Activated CD8-positive, alpha-beta memory T cell treated with anti-CD3 and anti-CD28 coated beads, Interleukin-2, amount 10 ng/mL, durations not matched to agents 7 days and 5 days (primary cell): ENCODE measurements around the gene HNRNPLL. TPM values are rescaled to one million over a fixed set of nuclear protein-coding genes. Genes with fewer than 3 reads are reported as not detected.

Experiments used
- ATAC-seq: fragments of 150-1000 bp; cut with Tn5 transposase; one replicate; pipeline ENCODE4 v1.10.0; 2021; ENCODE audit warnings: moderate library complexity
- CTCF ChIA-PET: fragments of 350-600 bp; sonication (Branson Sonifier 250); formaldehyde crosslinking; loops from one replicate; lab custom pipeline; 2021; ENCODE audit warnings: antibody characterized with exemption; lab: Charles Lee
- DNase-seq: peaks from one replicate; pipeline ENCODE4 v3.0.0-alpha.2; 2020
- H3K27ac Mint-ChIP-seq: one replicate; pipeline ENCODE4 v1.8.0; 2021; ENCODE audit warnings: mild to moderate bottlenecking, mixed read lengths
- H3K27me3 Mint-ChIP-seq: one replicate; pipeline ENCODE4 v1.8.0; 2021; ENCODE audit warnings: mixed read lengths
- H3K36me3 Mint-ChIP-seq: one replicate; pipeline ENCODE4 v1.8.0; 2021; ENCODE audit warnings: mild to moderate bottlenecking, mixed read lengths
- H3K4me1 Mint-ChIP-seq: one replicate; pipeline ENCODE4 v1.8.0; 2021; ENCODE audit warnings: mixed read lengths
- H3K4me3 Mint-ChIP-seq: one replicate; pipeline ENCODE4 v1.8.0; 2021; ENCODE audit warnings: mild to moderate bottlenecking, moderate library complexity, mixed read lengths
- H3K9me3 Mint-ChIP-seq: one replicate; pipeline ENCODE4 v1.8.0; 2022; ENCODE audit warnings: low read depth, mixed read lengths
- total RNA-seq, 2 experiments: library from RNA; stranded (reverse); gene quantifications; one replicate each; pipeline ENCODE4 v1.2.3, GENCODE V29; 2021

Gene HNRNPLL
- total RNA-seq, 2 experiments from 2014 or later = 88.8 to 106 TPM

GRCh38 chr2:38528008-38528442 is 74.7 kb downstream of the HNRNPLL start:
- H3K36me3 Mint-ChIP-seq = no peaks in the 10 kb centered on the region
- CTCF ChIA-PET = interaction anchor here (0.6 to 0.9 kb wide), 3 partner anchors 20 to 633 kb away, joined by 3 to 5 read pairs (median 3); no protein-coding TSS in a partner anchor
- peaks cover 7% of the 10 kb centered on the region for H3K4me1 Mint-ChIP-seq
- H3K9me3 Mint-ChIP-seq = no peaks in the 10 kb centered on the region
- H3K27ac Mint-ChIP-seq = no peak overlapping the region
- peak; percentile 71 for ATAC-seq
- peak overlapping the region; percentile 49 for H3K4me3 Mint-ChIP-seq
- DNase-seq = peak; percentile 66
- peaks cover 34% of the 10 kb centered on the region for H3K27me3 Mint-ChIP-seq

DNA sequence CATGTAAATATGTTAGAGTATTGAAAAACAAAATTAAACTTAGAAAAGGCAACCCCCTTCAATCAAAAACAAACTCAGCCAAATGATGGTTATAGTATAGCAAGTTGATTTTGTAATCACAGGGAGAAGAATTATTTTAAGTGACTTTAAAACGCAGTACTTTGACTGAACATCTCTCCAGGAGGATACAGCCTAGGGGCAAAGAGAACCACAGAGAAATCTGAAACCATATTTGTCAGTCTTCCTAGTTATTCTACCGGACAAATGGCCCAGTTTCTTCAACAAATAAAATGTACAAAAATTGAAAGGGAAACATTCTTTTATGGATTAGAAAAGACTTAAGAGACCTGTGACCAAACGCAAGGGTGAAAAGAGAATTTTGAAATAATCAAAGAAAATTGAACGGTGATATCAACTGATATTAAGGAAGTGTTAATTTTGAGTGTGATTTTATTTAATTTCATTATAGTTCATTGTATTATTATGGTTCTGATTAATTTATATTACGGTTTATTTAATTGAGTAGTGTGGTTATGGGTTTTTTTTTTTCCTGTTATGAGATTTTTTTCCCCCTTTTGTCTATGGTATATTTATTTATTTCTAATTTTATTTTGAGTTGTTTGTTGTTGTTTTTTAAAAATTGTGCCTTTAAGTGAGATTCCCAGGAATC is 75.3 kb downstream of the HNRNPLL start:
- CTCF ChIA-PET = interaction anchor here (0.7 to 0.9 kb wide), 2 partner anchors 20 to 52 kb away, joined by 3 to 5 read pairs; no protein-coding TSS in a partner anchor
- ATAC-seq (no peak), DNase-seq (no peak)
- Mint-ChIP-seq H3K4me1 (peaks cover 6% of the 10 kb centered on the region), H3K9me3 (no peaks in the 10 kb centered on the region), H3K27ac (no peak overlapping the region), H3K4me3 (peak overlapping the region; percentile 49), H3K36me3 (no peaks in the 10 kb centered on the region), H3K27me3 (peaks cover 34% of the 10 kb centered on the region)

DNA sequence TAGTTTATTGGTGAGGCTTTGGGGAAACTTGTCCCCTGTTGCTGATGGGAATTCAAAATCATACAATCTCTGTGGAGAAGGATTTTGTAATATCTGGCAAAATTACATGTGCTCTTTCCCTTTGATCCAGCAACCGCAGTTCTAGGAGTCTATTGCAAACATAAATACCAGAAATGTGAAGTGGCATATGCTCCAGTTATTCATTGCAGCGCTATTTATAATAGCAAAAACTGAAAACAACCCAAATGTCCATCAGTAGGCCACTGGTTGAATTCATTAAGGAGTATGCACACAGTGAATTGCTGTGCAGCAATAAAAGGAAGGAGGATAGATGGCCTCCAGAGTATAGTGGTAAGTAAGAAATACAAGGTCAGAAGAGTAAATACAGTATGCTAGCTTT is 76.5 kb downstream of the HNRNPLL start:
- no peak for DNase-seq
- Mint-ChIP-seq H3K4me1 (peaks cover 6% of the 10 kb centered on the region), H3K27me3 (peaks cover 34% of the 10 kb centered on the region), H3K9me3 (no peaks in the 10 kb centered on the region), H3K36me3 (no peaks in the 10 kb centered on the region), H3K27ac (no peak overlapping the region), H3K4me3 (no peak overlapping the region)
- CTCF ChIA-PET = interaction anchor here (3.1 kb wide), 1 partner anchor 10 kb away, joined by 8 read pairs; no protein-coding TSS in a partner anchor
- no peak for ATAC-seq

GRCh38 chr2:38524580-38524979 is 78.1 kb downstream of the HNRNPLL start:
- no peaks in the 10 kb centered on the region for H3K9me3 Mint-ChIP-seq
- no peak overlapping the region for H3K4me3 Mint-ChIP-seq
- no peak for DNase-seq
- ATAC-seq = no peak
- CTCF ChIA-PET = interaction anchor here (3.1 kb wide), 1 partner anchor 12 kb away, joined by 8 read pairs; no protein-coding TSS in a partner anchor
- peaks cover 31% of the 10 kb centered on the region for H3K27me3 Mint-ChIP-seq
- H3K27ac Mint-ChIP-seq = no peak overlapping the region
- H3K4me1 Mint-ChIP-seq = peaks cover 6% of the 10 kb centered on the region
- H3K36me3 Mint-ChIP-seq = no peaks in the 10 kb centered on the region

GRCh38 chr2:38523728-38524437 is 78.8 kb downstream of the HNRNPLL start:
- Mint-ChIP-seq H3K9me3 (no peaks in the 10 kb centered on the region), H3K4me1 (peaks cover 6% of the 10 kb centered on the region), H3K4me3 (no peak overlapping the region), H3K27me3 (peaks cover 31% of the 10 kb centered on the region), H3K27ac (no peak overlapping the region), H3K36me3 (no peaks in the 10 kb centered on the region)
- CTCF ChIA-PET = interaction anchor here (3.1 kb wide), 1 partner anchor 13 kb away, joined by 8 read pairs; no protein-coding TSS in a partner anchor
- DNase-seq = no peak
- ATAC-seq = no peak

DNA sequence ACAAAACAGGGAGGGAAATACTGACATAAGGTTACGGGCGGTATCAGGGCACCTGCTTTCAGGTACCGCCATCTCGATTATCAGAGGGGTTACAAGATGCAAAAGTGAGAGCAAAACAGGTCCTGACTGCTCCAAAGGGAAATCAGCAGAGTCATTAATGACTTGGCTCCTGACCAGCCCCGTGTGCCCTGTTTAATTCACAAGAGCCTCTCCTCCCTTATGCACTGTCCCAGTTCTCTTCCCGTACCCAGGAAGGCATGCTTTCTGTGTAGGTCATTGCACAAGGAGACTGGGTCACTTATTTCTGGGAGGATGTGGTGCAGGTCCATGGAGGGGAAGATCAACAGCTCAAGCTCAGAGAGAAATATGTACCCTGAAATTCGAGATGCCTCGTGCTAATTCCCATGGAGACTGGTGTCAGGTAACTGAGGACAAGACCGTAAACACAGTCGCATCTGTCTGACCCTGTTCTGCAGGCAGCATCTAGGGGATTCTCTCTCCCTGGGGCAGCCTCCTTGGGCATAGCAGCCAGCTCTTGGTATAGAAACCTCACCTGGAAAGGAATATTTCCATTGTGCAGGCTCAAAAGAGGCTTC is 79.9 kb downstream of the HNRNPLL start:
- Mint-ChIP-seq H3K9me3 (no peaks in the 10 kb centered on the region), H3K27ac (no peak overlapping the region), H3K4me1 (no peaks in the 10 kb centered on the region), H3K27me3 (peaks cover 28% of the 10 kb centered on the region), H3K4me3 (no peak overlapping the region), H3K36me3 (no peaks in the 10 kb centered on the region)
- DNase-seq = no peak
- ATAC-seq = no peak
- CTCF ChIA-PET = interaction anchor here (1.5 kb wide), 1 partner anchor 14 kb away, joined by 7 read pairs; no protein-coding TSS in a partner anchor

DNA sequence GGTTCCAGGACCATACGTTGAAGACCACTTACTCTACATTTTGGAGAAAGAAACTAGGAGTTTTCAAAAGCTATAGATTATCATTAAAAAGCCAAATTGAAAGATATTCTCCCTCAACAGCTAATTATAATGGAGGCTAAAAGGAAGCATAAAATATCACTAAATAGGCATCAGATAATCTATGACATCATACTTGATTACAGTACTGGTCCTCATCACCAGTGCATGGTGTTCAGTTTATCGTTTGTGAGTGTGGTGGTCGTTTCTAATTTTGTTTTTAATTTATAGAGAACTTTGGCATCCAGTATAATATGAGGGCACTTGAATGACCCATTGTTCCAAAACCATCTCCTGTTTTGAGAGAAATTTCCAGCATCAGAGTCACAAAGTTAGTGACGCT is 80.9 kb downstream of the HNRNPLL start:
- Mint-ChIP-seq H3K36me3 (no peaks in the 10 kb centered on the region), H3K27ac (no peak overlapping the region), H3K4me3 (no peak overlapping the region), H3K27me3 (peaks cover 27% of the 10 kb centered on the region), H3K4me1 (no peaks in the 10 kb centered on the region), H3K9me3 (no peaks in the 10 kb centered on the region)
- DNase-seq (no peak), ATAC-seq (no peak)
- CTCF ChIA-PET = interaction anchor here (0.9 to 1.5 kb wide), 2 partner anchors 13 to 157 kb away, joined by 3 to 7 read pairs; no protein-coding TSS in a partner anchor

DNA sequence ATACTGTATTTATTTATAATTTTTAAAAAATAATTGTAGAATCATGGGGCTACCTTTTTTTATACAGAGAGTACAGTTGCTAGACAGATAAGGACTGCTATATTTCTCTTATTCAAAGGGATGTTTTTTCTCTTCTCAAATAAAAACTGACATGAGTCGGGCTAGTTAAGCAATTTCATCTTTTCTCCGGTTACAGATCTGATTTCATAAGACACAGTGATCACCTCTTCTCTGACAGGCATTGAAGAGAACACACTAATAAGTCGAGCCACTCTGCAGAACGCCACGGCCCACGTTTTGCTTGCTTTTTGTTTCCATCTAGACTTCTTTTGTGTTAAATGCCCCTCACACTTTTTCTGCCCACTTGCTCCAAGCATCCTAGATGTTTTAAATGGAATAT is 85.4 kb downstream of the HNRNPLL start:
- H3K36me3 Mint-ChIP-seq = no peaks in the 10 kb centered on the region
- no peak overlapping the region for H3K27ac Mint-ChIP-seq
- H3K4me1 Mint-ChIP-seq = no peaks in the 10 kb centered on the region
- peaks cover 11% of the 10 kb centered on the region for H3K27me3 Mint-ChIP-seq
- CTCF ChIA-PET = no interaction called here
- H3K4me3 Mint-ChIP-seq = no peak overlapping the region
- no peaks in the 10 kb centered on the region for H3K9me3 Mint-ChIP-seq
- DNase-seq (no peak), ATAC-seq (no peak)

DNA sequence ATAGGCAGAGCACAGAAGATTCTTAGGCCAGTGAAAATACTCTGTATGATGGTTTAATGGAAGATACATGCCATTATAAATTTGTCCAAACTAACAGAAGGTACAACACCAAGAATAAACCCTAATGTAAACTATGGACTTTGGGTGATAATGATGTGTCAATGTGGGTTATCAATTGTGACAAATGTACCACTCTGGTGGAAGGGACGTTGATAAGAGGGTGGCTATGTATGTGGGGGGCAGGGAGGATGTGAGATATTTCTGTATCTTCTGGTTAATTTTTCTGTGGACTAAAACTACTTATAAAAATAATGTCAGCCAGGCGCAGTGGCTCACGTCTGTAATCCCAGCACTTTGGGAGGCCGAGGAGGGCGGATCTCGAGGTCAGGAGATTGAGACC is 86.2 kb downstream of the HNRNPLL start:
- peaks cover 11% of the 10 kb centered on the region for H3K27me3 Mint-ChIP-seq
- CTCF ChIA-PET = no interaction called here
- no peaks in the 10 kb centered on the region for H3K36me3 Mint-ChIP-seq
- no peak overlapping the region for H3K27ac Mint-ChIP-seq
- DNase-seq = no peak
- no peak for ATAC-seq
- H3K9me3 Mint-ChIP-seq = no peaks in the 10 kb centered on the region
- no peaks in the 10 kb centered on the region for H3K4me1 Mint-ChIP-seq
- no peak overlapping the region for H3K4me3 Mint-ChIP-seq

- Mint-ChIP-seq H3K27me3 (peaks cover 13% of the 10 kb centered on the region), H3K9me3 (no peaks in the 10 kb centered on the region), H3K4me1 (no peaks in the 10 kb centered on the region), H3K36me3 (no peaks in the 10 kb centered on the region), H3K27ac (no peak overlapping the region), H3K4me3 (no peak overlapping the region)
- ATAC-seq (no peak), DNase-seq (no peak)
- CTCF ChIA-PET = no interaction called here
Observed at GRCh38 chr2:38516122-38516521, 86.6 kb downstream of the HNRNPLL start.

GRCh38 chr2:38515155-38516074 is 87.3 kb downstream of the HNRNPLL start:
- Mint-ChIP-seq H3K4me3 (no peak overlapping the region), H3K27ac (no peak overlapping the region), H3K4me1 (no peaks in the 10 kb centered on the region), H3K9me3 (no peaks in the 10 kb centered on the region), H3K36me3 (no peaks in the 10 kb centered on the region), H3K27me3 (peaks cover 14% of the 10 kb centered on the region)
- CTCF ChIA-PET = no interaction called here
- DNase-seq (no peak), ATAC-seq (no peak)

- H3K27me3 Mint-ChIP-seq = peaks cover 11% of the 10 kb centered on the region
- no peak for ATAC-seq
- no peaks in the 10 kb centered on the region for H3K9me3 Mint-ChIP-seq
- H3K27ac Mint-ChIP-seq = no peak overlapping the region
- H3K4me3 Mint-ChIP-seq = no peak overlapping the region
- no peak for DNase-seq
- CTCF ChIA-PET = no interaction called here
- no peaks in the 10 kb centered on the region for H3K4me1 Mint-ChIP-seq
- H3K36me3 Mint-ChIP-seq = no peaks in the 10 kb centered on the region
Observed at GRCh38 chr2:38514603-38515154, 88.0 kb downstream of the HNRNPLL start.
